Neural progenitor cell (in vitro differentiated cells): Measurements from ENCODE around the gene SNX25. TPM values are rescaled to one million over a fixed set of nuclear protein-coding genes. Genes with fewer than 3 reads are reported as not detected.

ENCODE experiments used
- DNase-seq: peaks from one replicate; pipeline ENCODE4 v3.0.0-alpha.2; 2016; ENCODE audit warnings: low spot score
- H2AFZ ChIP-seq: fragments of 200-600 bp; sonication (generic); replicated peaks from 2 replicates; pipeline ENCODE4 v1.6.1; 2016; ENCODE audit warnings: antibody characterized with exemption
- H3F3A ChIP-seq: fragments of 200-600 bp; sonication (generic); 2 replicates; pipeline ENCODE4 v1.6.1; 2016; ENCODE audit warnings: antibody characterized with exemption, low read depth
- H3K27ac ChIP-seq: fragments of 200-600 bp; sonication (generic); 2 replicates; pipeline ENCODE4 v1.5.1; 2016; ENCODE audit warnings: mild to moderate bottlenecking
- H3K27me3 ChIP-seq: fragments of 200-600 bp; sonication (generic); 2 replicates; pipeline ENCODE4 v1.6.1; 2016; ENCODE audit warnings: mild to moderate bottlenecking, moderate library complexity
- H3K36me3 ChIP-seq: fragments of 200-600 bp; sonication (generic); 2 replicates; pipeline ENCODE4 v1.5.1; 2016
- H3K4me1 ChIP-seq: fragments of 200-600 bp; sonication (generic); 2 replicates; pipeline ENCODE4 v1.6.1; 2016; ENCODE audit warnings: mixed run types
- H3K4me2 ChIP-seq: fragments of 200-600 bp; sonication (generic); 2 replicates; pipeline ENCODE4 v1.6.1; 2016
- H3K4me3 ChIP-seq: fragments of 200-600 bp; sonication (generic); 2 replicates; pipeline ENCODE4 v1.5.1; 2016
- H3K79me2 ChIP-seq: fragments of 200-600 bp; sonication (generic); 2 replicates; pipeline ENCODE4 v1.6.1; 2016; ENCODE audit warnings: low read depth
- H3K9ac ChIP-seq: fragments of 200-600 bp; sonication (generic); 2 replicates; pipeline ENCODE4 v1.6.1; 2016
- H3K9me3 ChIP-seq: fragments of 200-600 bp; sonication (generic); 2 replicates; pipeline ENCODE4 v1.5.1; 2016; ENCODE audit warnings: low read depth
- H4K20me1 ChIP-seq: fragments of 200-600 bp; sonication (generic); 2 replicates; pipeline ENCODE4 v1.6.1; 2016; ENCODE audit warnings: low read depth
- H3K27ac Mint-ChIP-seq: 3 replicates; pipeline ENCODE4 v1.8.0; 2021; ENCODE audit warnings: mixed read lengths
- H3K27me3 Mint-ChIP-seq: 2 replicates; pipeline ENCODE4 v1.8.0; 2022; ENCODE audit warnings: low read depth, mild to moderate bottlenecking, inconsistent platforms, moderate library complexity, mixed read lengths; ENCODE audit not compliant: insufficient read depth
- H3K36me3 Mint-ChIP-seq: 3 replicates; pipeline ENCODE4 v1.8.0; 2021; ENCODE audit warnings: mixed read lengths
- H3K4me1 Mint-ChIP-seq: 3 replicates; pipeline ENCODE4 v1.8.0; 2021; ENCODE audit warnings: mixed read lengths
- H3K4me3 Mint-ChIP-seq: 3 replicates; pipeline ENCODE4 v1.8.0; 2021; ENCODE audit warnings: mild to moderate bottlenecking, moderate library complexity, mixed read lengths
- H3K9me3 Mint-ChIP-seq: 3 replicates; pipeline ENCODE4 v1.8.0; 2020; ENCODE audit warnings: mixed read lengths
- CTCF ChIP-seq: fragments of 200-600 bp; sonication (generic); IDR thresholded peaks from 2 replicates; pipeline ENCODE4 v1.5.1; 2017; ENCODE audit warnings: antibody characterized with exemption, mild to moderate bottlenecking
- EZH2 ChIP-seq: fragments of 200-600 bp; sonication (generic); IDR thresholded peaks from 2 replicates; pipeline ENCODE4 v1.6.1; 2017; ENCODE audit warnings: antibody characterized with exemption, mild to moderate bottlenecking, moderate library complexity
- EZH2phosphoT487 ChIP-seq: fragments of 200-600 bp; sonication (generic); IDR thresholded peaks from 2 replicates; pipeline ENCODE4 v1.6.1; 2017; ENCODE audit warnings: antibody characterized with exemption
- total RNA-seq: library from RNA; depleted of rRNA; stranded (reverse); fragments of >200 nt; gene quantifications from 2 replicates; pipeline ENCODE4 v1.2.3, GENCODE V29; 2015; ENCODE audit warnings: low replicate concordance

The SNX25 gene
- total RNA-seq, 1 donor from 2014 or later: 50.8 TPM

DNA sequence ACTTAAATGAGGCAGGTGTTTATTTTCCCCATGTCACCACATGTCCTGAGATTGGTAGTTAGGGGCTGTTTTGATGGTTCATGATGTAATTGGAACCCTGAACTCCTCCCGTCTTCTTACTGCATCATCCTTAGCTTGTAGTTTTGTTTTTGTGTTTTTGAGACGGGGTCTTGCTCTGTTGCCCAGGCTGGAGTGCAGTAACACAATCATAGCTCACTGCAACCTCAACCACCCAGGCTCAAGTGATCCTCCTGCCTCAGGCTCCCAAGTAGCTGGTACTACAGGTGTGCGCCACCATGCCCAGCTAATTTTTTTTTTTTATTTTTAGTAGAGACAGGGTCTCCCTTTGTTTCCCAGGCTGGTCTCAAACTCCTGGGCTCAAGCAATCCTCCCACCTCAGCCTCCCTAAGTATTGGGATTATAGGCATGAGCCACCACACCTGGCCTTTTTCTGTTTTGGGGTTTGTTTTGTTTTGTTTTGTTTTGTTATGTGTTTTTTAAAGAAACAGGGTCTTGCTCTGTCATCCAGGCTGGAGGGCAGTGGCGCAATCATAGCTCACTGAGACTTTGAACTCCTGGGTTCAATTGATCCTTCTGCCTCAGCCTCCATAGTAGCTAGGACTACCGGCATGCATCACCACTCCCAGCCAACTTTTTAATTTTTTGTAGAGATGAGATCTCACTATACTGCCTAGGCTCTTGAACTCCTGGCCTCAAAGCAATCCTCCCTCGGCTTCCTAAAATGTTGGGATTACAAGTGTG lies 76.4 kb downstream of the SNX25 start:
- H3F3A ChIP-seq: no peaks in the 10 kb centered on the region
- H3K4me3 ChIP-seq: no peak overlapping the region
- H2AFZ ChIP-seq: no peak overlapping the region
- H3K27me3 ChIP-seq: no peaks in the 10 kb centered on the region
- no peak overlapping the region for H3K4me2 ChIP-seq
- Mint-ChIP-seq H3K9me3 (no peaks in the 10 kb centered on the region), H3K4me3 (no peak overlapping the region), H3K4me1 (no peaks in the 10 kb centered on the region), H3K27me3 (no peaks in the 10 kb centered on the region), H3K27ac (no peak overlapping the region), H3K36me3 (no peaks in the 10 kb centered on the region)
- peaks cover 11% of the 10 kb centered on the region for H3K4me1 ChIP-seq
- no peaks in the 10 kb centered on the region for H3K36me3 ChIP-seq
- no peaks in the 10 kb centered on the region for H3K79me2 ChIP-seq
- no peaks in the 10 kb centered on the region for H4K20me1 ChIP-seq
- no peak for DNase-seq
- no peak overlapping the region for H3K9ac ChIP-seq
- H3K9me3 ChIP-seq: no peaks in the 10 kb centered on the region
- no peak overlapping the region for H3K27ac ChIP-seq
- TF ChIP-seq CTCF: no peak
- no peak for TF ChIP-seq EZH2
- TF ChIP-seq EZH2phosphoT487: no peak

DNA sequence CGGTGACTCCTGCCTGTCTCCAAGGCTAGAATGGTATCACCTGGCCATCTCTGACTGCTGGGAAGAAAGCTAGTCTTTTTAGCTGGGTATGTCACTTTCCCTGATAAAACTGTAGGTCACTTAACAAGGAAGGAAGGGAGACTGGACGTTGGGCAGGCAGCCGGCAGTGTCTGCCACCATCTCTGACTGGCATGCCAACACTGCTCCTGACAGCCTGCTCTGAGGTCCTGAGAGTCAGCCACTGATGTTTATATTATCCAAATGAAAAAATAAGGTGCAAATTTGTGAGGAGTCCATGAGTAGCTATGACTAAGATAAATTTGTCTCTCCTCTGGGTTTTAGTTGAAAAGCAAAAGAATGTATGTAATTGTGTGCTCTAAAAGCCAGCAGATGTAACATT lies 77.2 kb downstream of the SNX25 start:
- no peaks in the 10 kb centered on the region for H3K27me3 Mint-ChIP-seq

DNA sequence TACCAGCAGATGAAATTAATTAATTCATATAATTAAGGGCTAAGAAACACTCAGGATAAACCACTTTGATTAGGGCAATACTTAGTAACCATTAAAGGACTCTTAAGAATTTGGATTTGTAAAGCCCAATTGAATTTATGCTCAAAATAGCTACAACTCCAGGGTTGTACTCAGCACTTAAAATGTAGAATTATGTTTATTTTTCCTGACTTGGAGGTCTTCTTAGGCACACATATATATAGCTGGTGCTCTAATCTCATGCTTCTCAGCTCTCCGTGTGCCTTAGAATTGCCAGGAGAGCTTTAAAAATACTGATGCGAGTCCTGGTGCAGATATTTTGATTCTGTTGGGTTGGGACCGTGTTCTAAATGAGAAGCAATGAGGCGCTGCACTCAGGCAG lies 77.6 kb downstream of the SNX25 start:
- H3K79me2 ChIP-seq: no peaks in the 10 kb centered on the region
- no peaks in the 10 kb centered on the region for H3K36me3 ChIP-seq
- H3K9ac ChIP-seq: no peak overlapping the region
- no peak overlapping the region for H3K4me2 ChIP-seq
- H3K4me1 ChIP-seq: peaks cover 14% of the 10 kb centered on the region
- no peaks in the 10 kb centered on the region for H3K4me1 Mint-ChIP-seq
- H3K9me3 Mint-ChIP-seq: peaks cover under 1% of the 10 kb centered on the region
- H3K27ac ChIP-seq: no peak overlapping the region
- TF ChIP-seq EZH2phosphoT487 (no peak), CTCF (no peak), EZH2 (no peak)
- H3K27ac Mint-ChIP-seq: no peak overlapping the region
- H3K36me3 Mint-ChIP-seq: peaks cover 1% of the 10 kb centered on the region
- H3K9me3 ChIP-seq: no peaks in the 10 kb centered on the region
- no peaks in the 10 kb centered on the region for H4K20me1 ChIP-seq
- no peak for DNase-seq
- no peak overlapping the region for H3K4me3 ChIP-seq
- H2AFZ ChIP-seq: no peak overlapping the region
- no peak overlapping the region for H3K4me3 Mint-ChIP-seq
- no peaks in the 10 kb centered on the region for H3F3A ChIP-seq
- H3K27me3 Mint-ChIP-seq: no peaks in the 10 kb centered on the region
- no peaks in the 10 kb centered on the region for H3K27me3 ChIP-seq

More for the DNA sequence above, 77.2 kb downstream of the SNX25 start:
- no peaks in the 10 kb centered on the region for H3K9me3 Mint-ChIP-seq
- Histone ChIP-seq H3K4me3 (no peak overlapping the region), H3K9me3 (no peaks in the 10 kb centered on the region), H3K9ac (no peak overlapping the region), H3K4me2 (no peak overlapping the region), H3K79me2 (no peaks in the 10 kb centered on the region), H3K4me1 (peaks cover 14% of the 10 kb centered on the region), H4K20me1 (no peaks in the 10 kb centered on the region), H3K27me3 (no peaks in the 10 kb centered on the region), H3F3A (no peaks in the 10 kb centered on the region), H3K36me3 (no peaks in the 10 kb centered on the region), H3K27ac (no peak overlapping the region), H2AFZ (no peak overlapping the region)
- no peak overlapping the region for H3K27ac Mint-ChIP-seq
- no peak for TF ChIP-seq EZH2phosphoT487
- TF ChIP-seq CTCF: no peak
- no peak for TF ChIP-seq EZH2
- H3K36me3 Mint-ChIP-seq: no peaks in the 10 kb centered on the region
- DNase-seq: no peak
- no peaks in the 10 kb centered on the region for H3K4me1 Mint-ChIP-seq
- no peak overlapping the region for H3K4me3 Mint-ChIP-seq
